HG03139 (cell line): ENCODE data around the gene AGBL2.
"Not testable (repeated sequence)": the region's sequence is repeated elsewhere in the genome, so short reads cannot be mapped to it uniquely, and the experiment has no call there.

Experiments used
- ATAC-seq: cut with Tn5 transposase; IDR thresholded peaks from one replicate; pipeline ENCODE4 v1.9.1; 2021; ENCODE audit not compliant: unreplicated experiment

Gene AGBL2

GRCh38 chr11:47715082-47715669 lies at the start of gene AGBL2:
Gene AGBL2 (minus strand): TSS chr11:47715369. CDS start chr11:47714650, 719 bp downstream.
- ATAC-seq, result peak; percentile 97

- not testable (repeated sequence) for ATAC-seq
Observed at GRCh38 chr11:47759291-47759690, 44.1 kb upstream of the AGBL2 start.

GRCh38 chr11:47756208-47756607 lies 41.0 kb upstream of the AGBL2 start:
- no peak for ATAC-seq

- no peak for ATAC-seq
Observed at GRCh38 chr11:47750725-47751124, 35.6 kb upstream of the AGBL2 start.

- ATAC-seq, result not testable (repeated sequence)
Observed at GRCh38 chr11:47742494-47742893, 27.3 kb upstream of the AGBL2 start.

- not testable (repeated sequence) for ATAC-seq
Observed at GRCh38 chr11:47737817-47738216, 22.6 kb upstream of the AGBL2 start.

GRCh38 chr11:47732271-47732670 lies 17.1 kb upstream of the AGBL2 start:
- ATAC-seq, result no peak

- no peak for ATAC-seq
Observed at GRCh38 chr11:47731475-47731874, 16.3 kb upstream of the AGBL2 start.

GRCh38 chr11:47726878-47727514 lies 11.8 kb upstream of the AGBL2 start:
- no peak for ATAC-seq

- no peak for ATAC-seq
Observed at GRCh38 chr11:47726118-47726442, 10.9 kb upstream of the AGBL2 start.

GRCh38 chr11:47725442-47726117 lies 10.4 kb upstream of the AGBL2 start:
- no peak for ATAC-seq

- no peak for ATAC-seq
Observed at GRCh38 chr11:47724041-47724729, 9.0 kb upstream of the AGBL2 start.

GRCh38 chr11:47723041-47723440 lies 7.9 kb upstream of the AGBL2 start:
- no peak for ATAC-seq

- ATAC-seq, result no peak
Observed at GRCh38 chr11:47720651-47721050, 5.5 kb upstream of the AGBL2 start.

GRCh38 chr11:47716692-47717091 lies 1.5 kb upstream of the AGBL2 start:
- ATAC-seq, result no peak

GRCh38 chr11:47714554-47715081 lies 551 bp downstream of the AGBL2 start:
- ATAC-seq, result peak; percentile 7

GRCh38 chr11:47711816-47712215 lies 3.4 kb downstream of the AGBL2 start:
- no peak for ATAC-seq

GRCh38 chr11:47711225-47711624 lies 3.9 kb downstream of the AGBL2 start:
- no peak for ATAC-seq

- ATAC-seq, result not testable (repeated sequence)
Observed at GRCh38 chr11:47707275-47707786, 7.8 kb downstream of the AGBL2 start.

- ATAC-seq, result no peak
Observed at GRCh38 chr11:47705721-47706120, 9.4 kb downstream of the AGBL2 start.

- ATAC-seq, result no peak
Observed at GRCh38 chr11:47691979-47692378, 23.2 kb downstream of the AGBL2 start.
